Measurements from ENCODE around the gene BAZ2B. TPM values are rescaled to one million over a fixed set of nuclear protein-coding genes. Genes with fewer than 3 reads are reported as not detected.

The BAZ2B gene
- total and polyA plus RNA-seq, 12 donors, result 18.9 to 137 (median 68.0) TPM

DNA sequence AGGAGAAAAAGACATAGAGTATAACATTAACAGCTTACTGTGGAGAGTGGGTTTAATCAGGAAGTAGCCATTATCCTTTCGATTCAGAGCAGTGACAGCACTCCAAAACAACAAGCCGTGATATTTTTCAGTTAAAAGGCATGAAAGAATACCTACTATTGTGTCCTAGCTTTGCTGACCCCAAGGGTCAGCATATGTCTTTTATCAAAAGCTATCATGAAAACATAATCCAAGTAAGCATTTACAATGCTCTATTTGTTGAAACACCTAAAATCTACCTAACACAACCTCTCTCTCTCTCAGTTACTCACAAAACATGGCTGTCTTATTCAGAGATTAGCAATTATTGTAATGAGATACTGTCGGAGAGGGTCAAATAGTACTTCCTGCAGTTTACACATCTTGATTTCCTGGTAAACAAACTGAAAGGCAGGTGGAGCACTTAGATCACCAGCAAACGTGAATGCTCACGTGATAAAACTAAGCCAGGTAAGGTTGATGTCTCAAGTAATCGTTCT, 100.0 kb downstream of the BAZ2B start:
- TF ChIP-seq, protein P1, sequence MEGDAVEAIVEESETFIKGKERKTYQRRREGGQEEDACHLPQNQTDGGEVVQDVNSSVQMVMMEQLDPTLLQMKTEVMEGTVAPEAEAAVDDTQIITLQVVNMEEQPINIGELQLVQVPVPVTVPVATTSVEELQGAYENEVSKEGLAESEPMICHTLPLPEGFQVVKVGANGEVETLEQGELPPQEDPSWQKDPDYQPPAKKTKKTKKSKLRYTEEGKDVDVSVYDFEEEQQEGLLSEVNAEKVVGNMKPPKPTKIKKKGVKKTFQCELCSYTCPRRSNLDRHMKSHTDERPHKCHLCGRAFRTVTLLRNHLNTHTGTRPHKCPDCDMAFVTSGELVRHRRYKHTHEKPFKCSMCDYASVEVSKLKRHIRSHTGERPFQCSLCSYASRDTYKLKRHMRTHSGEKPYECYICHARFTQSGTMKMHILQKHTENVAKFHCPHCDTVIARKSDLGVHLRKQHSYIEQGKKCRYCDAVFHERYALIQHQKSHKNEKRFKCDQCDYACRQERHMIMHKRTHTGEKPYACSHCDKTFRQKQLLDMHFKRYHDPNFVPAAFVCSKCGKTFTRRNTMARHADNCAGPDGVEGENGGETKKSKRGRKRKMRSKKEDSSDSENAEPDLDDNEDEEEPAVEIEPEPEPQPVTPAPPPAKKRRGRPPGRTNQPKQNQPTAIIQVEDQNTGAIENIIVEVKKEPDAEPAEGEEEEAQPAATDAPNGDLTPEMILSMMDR (IDR thresholded peaks at IDR 0.05), result no peak
- TF ChIP-seq POLR2A (IDR thresholded peaks at IDR 0.05), result peak in 1 of 2 donors; percentile 58
- Histone ChIP-seq H3K4me1 (replicated peaks in 1 of 2) (peaks cover 32 to 55% of the 10 kb centered on the region in 2 donors), H3K27me3 (no peaks in the 10 kb centered on the region), H3K9me3 (replicated peaks in 1 of 3) (no peaks in the 10 kb centered on the region), H3K27ac (peak overlapping the region; percentile 54 to 90 (median 81)), H3K36me3 (replicated peaks in 1 of 2) (no peaks in the 10 kb centered on the region), H3K4me3 (peak overlapping the region; percentile 5 to 67 (median 33))
- intact Hi-C loops (cut with DNase I), result no loop called here
- DNase-seq, result no peak
- WGBS, 4 donors, result 0 to 3% (median 2%) methylated on average over 6 of the region's 6 CpGs

DNA sequence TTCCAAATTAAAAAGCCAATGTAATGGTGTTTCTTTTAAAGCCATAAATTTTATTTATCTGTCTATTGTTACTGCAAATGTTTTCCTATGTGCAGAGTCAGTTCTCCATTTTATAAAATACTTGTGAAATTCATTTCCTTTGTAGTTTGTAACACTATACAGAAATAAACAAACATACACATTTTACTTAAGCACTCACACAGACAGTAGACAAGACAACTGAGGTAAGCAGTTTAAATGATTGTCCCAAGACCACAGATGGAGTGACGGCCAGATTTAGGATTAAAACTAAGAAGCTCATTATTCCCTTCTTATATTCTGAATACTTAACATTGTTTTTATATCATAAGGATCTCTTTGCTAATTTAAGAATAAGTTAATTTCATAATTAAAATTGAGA, 100.9 kb downstream of the BAZ2B start:
- intact Hi-C loops (cut with DNase I), result no loop called here
- WGBS, 4 donors, result 29 to 43% (median 31%) methylated on average over 1 of the region's 1 CpG
- H3K27ac ChIP-seq, result peak overlapping the region in 3 of 5 donors; percentile 42 to 85 (median 79)

DNA sequence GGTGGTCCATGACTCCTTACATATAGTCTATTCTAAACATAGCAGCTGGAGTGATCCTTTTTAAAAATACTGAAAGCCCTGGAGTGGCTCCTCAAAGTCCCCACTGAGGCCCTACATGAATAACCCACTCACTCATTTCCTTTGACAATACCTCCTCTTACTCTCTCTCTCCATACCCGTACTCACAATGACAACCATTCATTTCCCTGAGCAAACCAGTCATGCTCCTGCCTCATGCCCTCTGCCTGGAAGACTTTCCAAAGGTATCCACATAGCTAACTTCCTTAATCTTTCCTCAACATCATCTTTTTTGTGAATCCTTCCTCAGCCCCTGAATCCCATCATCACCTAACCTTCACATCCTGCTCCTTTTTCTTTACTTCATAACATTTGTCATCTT, 102.6 kb downstream of the BAZ2B start:
- Histone ChIP-seq H3K36me3 (replicated peaks in 1 of 2) (no peaks in the 10 kb centered on the region), H3K9me3 (replicated peaks in 1 of 3) (no peaks in the 10 kb centered on the region), H3K4me3 (no peak overlapping the region), H3K4me1 (replicated peaks in 1 of 2) (peaks cover 32 to 55% of the 10 kb centered on the region in 2 donors), H3K27ac (no peak overlapping the region), H3K27me3 (no peaks in the 10 kb centered on the region)
- DNase-seq, result no peak
- intact Hi-C loops (cut with DNase I), result no loop called here
- 78 to 90% (median 81%) methylated on average over 1 of the region's 1 CpG for WGBS, 4 donors
- no peak for TF ChIP-seq POLR2A (IDR thresholded peaks at IDR 0.05)
- TF ChIP-seq, protein P1 (IDR thresholded peaks at IDR 0.05), result no peak

More for the DNA sequence above, 100.9 kb downstream of the BAZ2B start:
- no peaks in the 10 kb centered on the region for H3K36me3 ChIP-seq (replicated peaks in 1 of 2)
- peak overlapping the region in 2 of 4 donors; percentile 29 to 67 for H3K4me3 ChIP-seq
- no peaks in the 10 kb centered on the region for H3K27me3 ChIP-seq
- no peaks in the 10 kb centered on the region for H3K9me3 ChIP-seq (replicated peaks in 1 of 3)
- peaks cover 32 to 55% of the 10 kb centered on the region in 2 donors for H3K4me1 ChIP-seq (replicated peaks in 1 of 2)
- no peak for TF ChIP-seq POLR2A (IDR thresholded peaks at IDR 0.05)
- TF ChIP-seq, protein P1 (IDR thresholded peaks at IDR 0.05), result no peak
- no peak for DNase-seq

DNA sequence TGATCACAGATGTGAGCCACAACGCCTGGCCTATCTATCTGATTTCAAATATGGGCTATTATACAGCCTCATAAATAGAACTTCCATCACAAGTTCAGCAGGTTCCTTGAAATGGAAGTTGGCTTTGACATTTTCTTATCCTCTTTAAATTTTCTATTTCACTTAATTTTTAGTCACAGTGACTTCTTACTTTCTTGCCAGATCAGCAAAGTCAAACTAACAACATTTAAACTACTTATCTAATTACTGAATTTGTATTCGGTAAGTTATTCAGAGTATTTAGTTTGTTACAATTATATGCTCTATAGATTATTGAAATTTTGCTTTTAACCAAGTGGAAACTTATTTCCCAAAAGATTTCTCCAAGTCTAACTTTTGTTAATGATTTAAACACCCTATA, 108.2 kb downstream of the BAZ2B start:
- TF ChIP-seq, protein P1 (IDR thresholded peaks at IDR 0.05), result no peak
- no peak for TF ChIP-seq POLR2A (IDR thresholded peaks at IDR 0.05)
- 88 to 99% (median 95%) methylated on average over 2 of the region's 2 CpGs for WGBS, 4 donors
- intact Hi-C loops (cut with DNase I), result no loop called here
- H3K27me3 ChIP-seq, result no peaks in the 10 kb centered on the region
- H3K27ac ChIP-seq, result no peak overlapping the region
- no peak overlapping the region for H3K4me3 ChIP-seq
- DNase-seq, result no peak
- no peaks in the 10 kb centered on the region for H3K36me3 ChIP-seq (replicated peaks in 1 of 2)
- no peaks in the 10 kb centered on the region for H3K9me3 ChIP-seq (replicated peaks in 1 of 3)
- H3K4me1 ChIP-seq (replicated peaks in 1 of 2), result peaks cover 11 to 36% of the 10 kb centered on the region in 2 donors

Data from adrenal gland (tissue), 12 donors.